Central memory CD4-positive, alpha-beta T cell (primary cell): ENCODE measurements around the gene SLC43A3.
"Not testable (repeated sequence)": the region's sequence is repeated elsewhere in the genome, so short reads cannot be mapped to it uniquely, and the experiment has no call there.

ENCODE experiments used
- DNase-seq: peaks from one replicate; pipeline ENCODE4 v3.0.0; 2022

The SLC43A3 gene

GRCh38 chr11:57377107-57377506 is 49.8 kb downstream of the SLC43A3 start:
- no peak for DNase-seq

DNA sequence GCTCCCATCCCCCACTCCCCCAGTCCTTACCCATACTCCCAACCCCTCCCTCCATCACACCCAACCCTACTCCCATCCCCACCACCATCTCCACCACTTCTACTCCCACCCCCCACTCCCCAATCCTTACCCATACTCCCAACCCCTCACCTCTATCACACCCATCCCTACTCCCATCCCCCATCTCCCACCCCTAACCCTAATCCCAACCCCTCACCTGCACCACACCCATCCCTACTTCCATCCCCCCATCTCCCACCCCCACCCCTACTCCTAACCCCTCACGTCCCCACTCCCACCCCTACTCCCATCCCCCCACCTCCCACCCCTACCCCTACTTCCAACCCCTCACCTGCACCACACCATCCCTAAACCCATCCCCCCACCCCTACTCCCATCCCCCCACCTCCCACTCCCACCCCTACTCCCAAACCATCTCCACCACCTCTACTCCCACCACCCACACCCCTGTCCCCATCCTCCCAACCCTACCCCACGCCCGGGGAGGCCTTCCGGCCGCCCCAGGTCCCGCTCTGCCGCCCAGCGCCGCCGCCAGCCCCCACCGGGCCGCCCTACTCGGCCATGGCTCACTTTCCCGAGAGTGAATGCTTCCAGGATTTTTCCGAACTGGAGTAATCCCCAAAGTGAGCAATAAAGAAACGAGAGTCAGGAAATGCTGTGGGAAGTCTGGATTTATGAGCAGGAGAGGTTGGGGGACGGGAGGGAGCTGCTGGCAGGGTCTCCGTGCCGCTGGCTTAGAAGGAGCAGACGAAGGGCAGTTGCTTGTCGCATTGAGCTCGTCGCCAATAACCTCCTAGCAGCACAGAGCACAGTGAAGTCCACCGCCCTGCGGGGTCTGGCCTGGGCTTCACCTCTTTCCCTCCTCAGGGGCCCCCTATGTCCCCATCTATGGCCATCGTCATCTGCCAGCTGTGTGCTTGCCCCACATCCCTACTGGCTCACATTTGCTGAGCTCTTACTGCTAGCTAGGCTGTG is 50.5 kb downstream of the SLC43A3 start:
- no peak for DNase-seq

DNA sequence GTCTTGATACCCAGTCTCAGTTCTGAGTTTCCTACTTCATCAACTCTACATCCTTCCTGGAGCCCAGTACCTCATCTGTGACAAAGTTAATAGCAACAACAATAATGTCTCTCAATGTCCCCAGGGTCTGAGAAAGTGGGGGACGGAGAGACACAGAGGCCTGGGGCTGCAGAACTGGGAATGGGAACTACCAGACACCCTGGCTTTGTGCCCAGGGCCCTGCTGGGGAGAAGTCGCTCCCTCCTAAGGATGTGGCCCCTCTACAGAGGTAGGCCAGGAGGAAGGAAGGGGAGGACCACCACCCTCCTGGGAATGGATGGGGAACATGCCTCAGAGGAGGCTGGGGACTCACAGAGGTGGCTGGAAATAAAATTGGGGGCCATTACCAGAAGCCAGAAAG is 51.4 kb downstream of the SLC43A3 start:
- no peak for DNase-seq

DNA sequence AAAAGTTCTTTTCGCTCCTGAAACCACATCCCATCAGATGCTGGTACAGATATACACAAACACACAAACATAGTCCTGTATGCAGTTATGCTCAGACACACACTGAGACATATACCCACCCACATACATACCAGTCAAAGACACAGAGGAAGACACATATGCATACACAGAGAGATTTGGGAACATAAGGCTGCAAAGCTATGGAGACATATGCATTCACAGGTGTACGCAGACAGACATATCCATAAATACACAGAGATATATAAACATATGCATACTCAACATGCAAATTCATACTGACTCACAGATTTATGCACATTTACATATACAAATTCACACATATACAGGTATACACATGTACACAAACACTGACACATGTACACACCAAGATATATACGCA is 52.0 kb downstream of the SLC43A3 start:
- no peak for DNase-seq

DNA sequence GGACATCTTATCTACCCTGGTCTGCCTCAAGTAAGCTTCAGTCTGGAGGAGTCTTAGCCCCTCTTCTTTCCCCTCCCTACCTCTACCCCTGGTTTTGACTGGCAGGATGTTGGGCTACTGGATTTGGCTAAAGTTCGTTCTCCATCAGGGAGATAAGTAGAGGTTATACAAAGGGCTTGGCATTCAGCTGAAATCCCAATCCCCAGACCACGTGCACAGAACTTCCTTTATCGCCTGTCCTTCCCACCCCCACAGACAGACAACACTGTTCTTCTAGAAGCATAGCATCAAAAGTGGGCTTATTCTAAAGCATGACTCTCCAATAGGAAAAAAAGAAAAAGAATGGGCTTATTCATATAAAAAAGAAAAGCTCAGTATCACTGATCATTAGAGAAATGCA is 53.8 kb downstream of the SLC43A3 start:
- DNase-seq: no peak

DNA sequence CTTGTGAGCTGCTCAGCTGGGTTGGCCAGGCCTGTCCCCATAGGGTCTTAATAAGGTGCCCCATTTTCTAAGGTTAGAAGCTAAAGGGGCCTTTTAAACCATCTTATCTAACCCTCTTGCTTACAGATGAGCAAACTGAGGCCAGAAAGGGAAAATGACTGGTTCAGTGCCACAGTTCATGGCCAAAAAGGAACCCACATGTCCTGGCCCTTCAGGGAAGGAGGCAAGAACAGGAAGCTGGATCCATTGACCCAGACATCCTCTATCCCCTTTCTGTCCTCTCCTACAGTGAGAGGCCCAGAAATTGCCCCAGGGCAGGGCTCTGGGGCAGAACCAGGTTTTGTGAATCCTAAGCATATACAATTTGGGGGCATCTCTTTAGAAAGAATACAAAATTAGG is 56.0 kb downstream of the SLC43A3 start:
- no peak for DNase-seq

GRCh38 chr11:57370251-57370650 is 56.7 kb downstream of the SLC43A3 start:
- DNase-seq: no peak

- no peak for DNase-seq
Measured at GRCh38 chr11:57368845-57369232, 58.1 kb downstream of the SLC43A3 start.

GRCh38 chr11:57368106-57368844 is 58.6 kb downstream of the SLC43A3 start:
- no peak for DNase-seq

- no peak for DNase-seq
Measured at GRCh38 chr11:57364851-57365660, 61.9 kb downstream of the SLC43A3 start.

GRCh38 chr11:57363131-57364080 is 63.5 kb downstream of the SLC43A3 start:
- no peak for DNase-seq

GRCh38 chr11:57361926-57362325 is 65.0 kb downstream of the SLC43A3 start:
- DNase-seq: no peak

- DNase-seq: not testable (repeated sequence)
Measured at GRCh38 chr11:57361420-57361819, 65.5 kb downstream of the SLC43A3 start.

DNA sequence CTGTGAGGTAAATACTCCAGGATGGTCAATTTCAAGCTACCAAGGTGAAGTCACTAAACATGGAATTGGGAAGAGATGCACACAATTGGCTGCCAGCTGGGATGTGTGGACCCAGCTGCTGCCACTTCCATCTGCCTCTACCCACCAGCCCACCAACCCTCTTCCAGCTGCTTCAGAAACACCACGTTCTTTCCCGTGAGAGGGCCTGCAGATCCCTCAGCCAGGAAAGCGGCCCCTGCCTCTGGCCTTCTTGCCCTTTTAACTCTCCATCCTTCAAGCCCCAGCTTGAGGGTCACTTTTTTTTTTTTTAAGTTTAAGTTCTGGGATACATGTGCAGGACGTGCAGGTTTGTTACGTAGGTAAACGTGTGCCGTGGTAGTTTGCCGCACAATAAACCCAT is 65.9 kb downstream of the SLC43A3 start:
- no peak for DNase-seq

- no peak for DNase-seq
Measured at GRCh38 chr11:57359896-57360690, 66.8 kb downstream of the SLC43A3 start.

GRCh38 chr11:57359396-57359795 is 67.5 kb downstream of the SLC43A3 start:
- DNase-seq: no peak

DNA sequence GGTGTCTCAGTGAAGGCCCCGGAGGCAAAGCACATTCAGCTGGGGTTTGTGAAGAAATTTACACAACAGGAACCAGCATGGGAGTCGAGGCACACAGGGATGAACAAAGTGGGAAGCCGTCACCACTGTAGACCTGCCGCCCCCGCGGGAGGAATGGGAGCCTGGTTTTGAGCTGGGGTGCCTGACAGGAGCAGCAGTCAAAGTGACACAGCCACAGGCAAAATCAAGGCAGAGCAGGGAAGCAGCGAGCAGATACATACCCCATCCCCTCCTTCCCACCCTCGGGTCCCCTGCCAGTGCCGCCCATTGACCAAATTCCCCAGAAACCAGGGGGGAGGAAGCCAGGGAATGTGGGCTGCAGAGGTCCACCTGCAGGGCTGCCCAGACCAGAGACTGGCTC is 67.9 kb downstream of the SLC43A3 start:
- no peak for DNase-seq

GRCh38 chr11:57358543-57358961 is 68.4 kb downstream of the SLC43A3 start:
- no peak for DNase-seq

- no peak for DNase-seq
Measured at GRCh38 chr11:57357856-57358255, 69.1 kb downstream of the SLC43A3 start.

DNA sequence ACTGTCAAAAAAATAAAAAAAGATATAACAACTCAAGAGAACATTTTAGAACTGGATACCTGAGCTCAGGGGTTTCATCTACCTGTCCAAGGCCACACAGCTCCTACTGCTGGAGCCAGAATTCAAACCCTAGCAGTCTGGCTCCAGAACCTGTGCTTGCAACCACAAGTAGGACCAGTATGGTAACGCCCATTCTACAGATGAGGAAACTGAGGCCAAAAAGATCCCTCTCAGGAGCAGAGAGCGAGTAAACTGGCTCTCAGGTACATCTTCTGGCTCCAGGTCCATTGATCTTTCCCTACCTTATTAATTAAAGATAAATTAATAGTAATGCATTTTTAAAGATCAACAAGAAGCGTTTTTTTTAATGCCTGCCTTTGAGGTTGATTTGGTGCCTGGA is 69.6 kb downstream of the SLC43A3 start:
- DNase-seq: no peak
